ENCODE data around the gene UCHL1. TPM values are rescaled to one million over a fixed set of nuclear protein-coding genes. Genes with fewer than 3 reads are reported as not detected.

The UCHL1 gene
- total RNA-seq, 6 experiments from 2014 or later: 0.44 to 8.7 (median 1.6) TPM; not detected in 1

- WGBS (ENCODE audit: insufficient coverage, low coverage, low lambda C conversion rate, missing lambda C conversion rate): 92% methylated on average over 1 of the region's 1 CpG
- H3K4me3 ChIP-seq: no peak overlapping the region
- intact Hi-C loops (cut with DNase I): no loop called here
- H3K4me1 ChIP-seq: no peaks in the 10 kb centered on the region
- ATAC-seq (no peak), DNase-seq (no peak)
- H3K9me3 ChIP-seq: no peaks in the 10 kb centered on the region
- no peaks in the 10 kb centered on the region for H3K36me3 ChIP-seq
- no peak overlapping the region for H3K27ac ChIP-seq
- no peak for TF ChIP-seq POLR2A (IDR thresholded peaks at IDR 0.05)
- TF ChIP-seq CTCF (IDR thresholded peaks at IDR 0.05): no peak
- H3K27me3 ChIP-seq: no peaks in the 10 kb centered on the region
Measured at GRCh38 chr4:41236032-41236431, 20.7 kb upstream of the UCHL1 start.

GRCh38 chr4:41236508-41236907, 20.2 kb upstream of the UCHL1 start:
- H3K27ac ChIP-seq: no peak overlapping the region
- H3K4me1 ChIP-seq: no peaks in the 10 kb centered on the region
- H3K4me3 ChIP-seq: no peak overlapping the region
- intact Hi-C loops (cut with DNase I): no loop called here
- TF ChIP-seq CTCF (IDR thresholded peaks at IDR 0.05) (no peak), POLR2A (IDR thresholded peaks at IDR 0.05) (no peak)
- no peaks in the 10 kb centered on the region for H3K27me3 ChIP-seq
- H3K36me3 ChIP-seq: no peaks in the 10 kb centered on the region
- no peaks in the 10 kb centered on the region for H3K9me3 ChIP-seq
- ATAC-seq: no peak
- DNase-seq: no peak
- WGBS (ENCODE audit: insufficient coverage, low coverage, low lambda C conversion rate, missing lambda C conversion rate): 89% methylated on average over 1 of the region's 1 CpG

- no peaks in the 10 kb centered on the region for H3K9me3 ChIP-seq
- no peaks in the 10 kb centered on the region for H3K27me3 ChIP-seq
- no peak overlapping the region for H3K4me3 ChIP-seq
- H3K36me3 ChIP-seq: no peaks in the 10 kb centered on the region
- intact Hi-C loops (cut with DNase I): no loop called here
- no peak overlapping the region for H3K27ac ChIP-seq
- WGBS (ENCODE audit: insufficient coverage, low coverage, low lambda C conversion rate, missing lambda C conversion rate): 86% methylated on average over 1 of the region's 1 CpG
- ATAC-seq (no peak), DNase-seq (no peak)
- H3K4me1 ChIP-seq: no peaks in the 10 kb centered on the region
- TF ChIP-seq CTCF (IDR thresholded peaks at IDR 0.05) (no peak), POLR2A (IDR thresholded peaks at IDR 0.05) (no peak)
Measured at GRCh38 chr4:41241919-41242318, 14.8 kb upstream of the UCHL1 start.

- WGBS (ENCODE audit: insufficient coverage, low coverage, low lambda C conversion rate, missing lambda C conversion rate): no CpG with 5 or more reads among the region's 1 CpG
- Histone ChIP-seq H3K27ac (no peak overlapping the region), H3K4me1 (no peaks in the 10 kb centered on the region), H3K4me3 (no peak overlapping the region), H3K9me3 (no peaks in the 10 kb centered on the region), H3K36me3 (no peaks in the 10 kb centered on the region), H3K27me3 (no peaks in the 10 kb centered on the region)
- intact Hi-C loops (cut with DNase I): no loop called here
- no peak for TF ChIP-seq POLR2A (IDR thresholded peaks at IDR 0.05)
- no peak for TF ChIP-seq CTCF (IDR thresholded peaks at IDR 0.05)
- ATAC-seq (no peak), DNase-seq (no peak)
Measured at GRCh38 chr4:41245983-41246382, 10.7 kb upstream of the UCHL1 start.

Measured in right lobe of liver (tissue), 6 donors.